Kasumi-1 (cell line): ENCODE measurements around the gene IQCE.

ENCODE experiments used
- DNase-seq, 2 experiments: peaks; one replicate each; lab custom pipeline; 2025; lab: John Stamatoyannopoulos, UW

Gene IQCE

DNA sequence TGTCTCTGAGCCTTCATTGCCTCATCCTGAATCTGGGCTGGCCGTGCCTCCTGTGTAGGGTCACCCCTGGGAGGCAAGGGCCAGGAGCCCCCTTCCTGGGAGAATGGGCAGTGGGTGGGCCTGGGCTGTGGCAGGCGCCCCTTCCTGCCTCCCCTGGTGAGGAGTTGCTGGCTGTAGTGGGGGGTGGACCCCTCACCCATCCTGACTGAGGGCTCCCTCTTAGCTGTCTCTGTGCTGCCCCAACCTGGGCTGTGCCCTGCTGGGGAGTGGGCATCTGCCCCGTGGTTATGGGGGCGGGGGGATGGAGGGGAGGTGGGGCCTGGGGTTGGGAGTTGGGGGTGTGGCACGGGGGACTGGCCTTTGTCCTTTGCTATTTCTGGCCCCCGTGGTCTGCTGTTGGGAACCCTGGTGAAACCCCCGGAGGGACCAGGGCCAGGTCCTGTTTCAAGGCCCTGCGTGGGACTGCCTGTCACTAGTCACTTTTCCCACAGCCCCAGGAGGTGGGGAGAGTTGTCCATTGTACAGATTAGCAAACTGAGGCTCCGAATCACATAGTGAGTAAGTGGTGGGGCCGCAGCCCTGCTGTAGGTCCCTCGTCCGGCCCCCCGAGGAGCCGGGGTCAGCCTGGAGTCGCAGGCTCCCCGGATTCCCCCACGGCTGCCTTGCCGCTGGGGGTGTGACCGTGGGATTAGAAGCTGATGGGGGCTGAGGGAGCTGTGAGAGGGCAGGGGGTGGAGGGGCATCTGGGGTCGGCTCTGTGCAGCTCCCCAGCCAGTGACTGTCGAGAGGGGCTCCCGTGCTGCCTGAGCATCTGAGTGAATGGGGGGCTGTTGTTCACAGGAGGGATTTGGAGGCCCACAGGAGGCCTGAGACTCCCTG is 75.7 kb downstream of the IQCE start:
- DNase-seq: no peak

DNA sequence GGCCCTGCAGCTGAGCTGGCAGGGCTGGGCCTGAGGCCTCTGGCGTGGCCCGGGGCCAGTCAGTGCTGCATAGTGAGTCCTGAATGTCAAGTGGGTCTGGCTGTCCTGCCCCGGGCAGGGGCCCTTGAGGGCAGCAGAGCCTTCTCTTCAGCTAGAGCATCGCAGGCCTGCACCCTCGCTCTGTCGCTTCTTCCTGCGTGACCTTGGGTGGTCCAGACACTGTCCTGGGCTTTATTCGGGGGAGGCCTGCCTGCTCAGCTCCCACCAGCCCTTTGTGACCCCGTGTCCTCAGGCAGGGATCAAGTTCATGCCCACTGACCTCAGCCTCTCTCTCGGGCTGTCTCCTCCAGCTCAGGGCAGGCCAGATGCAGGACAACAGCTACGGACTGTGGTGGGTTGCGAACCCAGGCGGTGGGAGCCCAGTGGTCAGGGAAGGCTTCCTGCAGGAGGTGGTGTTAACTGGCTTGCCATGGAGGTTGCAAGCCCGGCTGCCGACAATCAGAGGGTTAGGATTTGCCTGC is 76.4 kb downstream of the IQCE start:
- no peak for DNase-seq

DNA sequence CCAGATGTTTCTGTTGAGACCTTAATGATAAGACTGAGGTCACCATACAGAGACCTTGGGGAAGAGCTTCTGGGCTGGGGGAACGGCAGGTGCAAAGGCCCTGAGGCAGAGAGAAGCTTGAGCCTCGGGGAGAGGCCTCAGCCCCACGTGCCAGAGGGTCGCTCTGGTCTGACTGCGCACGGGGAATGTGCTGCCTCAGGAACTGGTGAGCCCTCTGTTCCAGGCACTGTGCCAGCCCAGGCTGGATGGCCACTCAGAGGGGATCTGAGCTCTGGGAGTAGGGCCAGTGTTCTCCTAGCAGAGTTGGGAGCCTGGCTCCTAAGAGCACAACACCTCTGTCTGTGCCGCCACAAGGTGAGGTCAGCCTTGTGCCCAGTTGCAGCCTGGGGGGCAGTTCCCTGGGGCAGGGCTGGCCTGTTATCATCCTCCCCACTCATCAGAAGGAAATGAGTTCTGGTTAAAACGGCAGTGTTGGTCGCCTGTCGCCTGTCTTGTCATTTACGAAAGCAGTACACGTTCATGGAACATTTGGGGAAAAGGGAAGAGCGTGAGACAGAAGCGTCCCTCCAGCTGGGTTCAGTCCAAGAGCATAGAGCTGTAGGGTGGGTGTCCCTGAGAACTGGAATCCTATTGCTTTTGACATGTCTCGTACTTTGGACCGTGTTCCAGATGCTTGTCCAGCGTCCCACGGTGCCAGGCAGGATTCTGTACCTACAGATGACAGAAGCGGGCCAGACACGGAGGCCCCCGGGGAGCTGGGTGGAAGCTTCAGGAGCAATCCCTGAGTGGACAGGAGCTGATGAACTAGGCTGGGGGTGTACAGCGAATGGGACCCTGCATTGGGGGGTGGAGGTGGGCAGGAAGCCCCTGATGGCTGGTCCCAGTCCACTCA is 77.3 kb downstream of the IQCE start:
- DNase-seq: no peak

DNA sequence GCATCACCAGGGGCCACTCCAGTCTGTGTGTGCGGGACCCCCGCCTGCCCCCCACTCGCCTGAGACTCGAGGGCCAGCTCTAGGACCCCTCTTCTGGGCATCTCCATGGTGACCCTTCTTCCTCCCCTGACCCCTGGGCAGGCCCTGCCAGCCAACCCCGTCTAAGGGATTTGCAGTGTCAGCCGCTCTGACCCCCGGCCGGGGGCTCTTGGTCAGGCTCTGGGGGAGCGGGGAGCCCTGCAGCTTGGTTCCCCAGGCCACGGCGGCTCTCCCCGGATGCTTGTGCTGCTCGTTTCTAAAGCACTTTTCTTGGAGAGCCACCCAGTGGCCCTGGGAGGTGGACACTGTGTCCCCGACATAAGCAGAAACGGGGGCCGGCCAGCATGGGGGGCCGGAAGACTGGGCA is 78.3 kb downstream of the IQCE start:
- no peak for DNase-seq

DNA sequence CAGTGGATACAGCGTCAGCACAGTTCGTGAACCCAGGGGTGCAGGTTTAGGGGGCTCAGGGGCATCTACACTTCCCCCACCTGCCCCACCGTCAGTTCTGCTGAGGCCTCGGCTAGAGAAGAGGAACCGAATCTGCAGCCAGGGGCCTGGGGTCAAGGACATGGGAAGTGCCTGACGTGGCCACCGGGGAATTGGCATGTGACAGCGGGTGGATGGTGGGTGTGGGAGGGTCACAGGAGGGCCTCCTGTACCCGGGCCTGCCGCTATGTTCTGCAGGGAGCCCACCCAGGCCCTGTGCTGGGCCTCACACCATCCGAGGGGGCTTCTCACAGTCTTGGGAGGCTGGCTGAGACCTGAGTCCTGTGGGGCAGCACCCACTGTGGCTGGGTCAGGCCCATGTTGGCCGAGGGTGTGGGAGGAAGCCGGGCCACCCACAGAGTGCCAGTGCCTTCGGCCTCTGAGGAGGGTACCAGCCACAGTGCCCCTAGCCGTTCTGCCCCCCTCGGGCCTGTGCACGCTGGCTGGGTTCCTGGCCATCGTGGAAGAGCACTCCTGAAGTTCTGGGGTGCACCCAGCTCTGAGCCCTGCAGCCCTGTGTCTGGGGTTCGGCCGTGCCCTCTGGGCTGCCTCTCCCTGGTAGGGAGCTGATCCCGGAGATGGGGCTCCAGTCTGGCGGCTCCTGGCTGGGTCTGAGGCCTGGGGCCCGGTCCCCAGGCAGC is 78.9 kb downstream of the IQCE start:
- no peak for DNase-seq

DNA sequence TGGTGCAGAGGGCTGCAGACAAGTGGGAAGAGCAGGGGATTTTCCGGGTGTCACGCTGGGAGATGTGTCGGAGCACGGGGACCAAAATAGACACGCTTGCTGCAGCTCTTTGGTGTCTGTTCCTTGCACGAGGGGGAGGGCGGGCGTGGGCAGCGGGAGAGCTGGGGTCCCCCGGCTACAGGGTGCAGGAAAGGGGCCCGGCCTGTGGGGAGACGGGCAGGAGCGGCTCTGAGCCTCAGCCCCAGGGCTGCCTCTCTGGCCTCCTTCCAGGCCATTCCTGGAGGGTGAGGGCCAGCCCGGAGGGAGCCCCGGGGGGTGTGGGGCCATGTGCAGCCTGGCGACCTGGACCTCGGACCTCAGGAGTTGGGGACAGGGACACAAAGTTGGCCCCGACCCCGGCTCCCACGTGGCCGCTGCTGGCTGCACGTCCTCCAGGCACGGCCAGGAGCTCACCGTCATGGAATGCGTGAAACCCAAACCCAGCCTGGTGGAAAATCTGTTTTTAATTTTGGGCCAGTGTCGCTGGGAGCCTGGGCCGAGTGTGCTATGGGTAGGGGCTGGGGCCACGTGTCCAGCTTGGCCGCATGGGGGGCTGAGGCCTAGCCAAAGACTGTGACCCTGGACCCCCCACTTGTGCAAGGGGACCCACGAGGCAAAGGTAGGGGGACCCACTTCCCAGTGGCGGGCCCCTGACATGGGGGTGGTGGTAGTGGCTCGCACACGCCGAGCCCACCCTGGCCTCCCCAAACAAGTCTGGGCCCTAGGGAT is 79.6 kb downstream of the IQCE start:
- DNase-seq: no peak

DNA sequence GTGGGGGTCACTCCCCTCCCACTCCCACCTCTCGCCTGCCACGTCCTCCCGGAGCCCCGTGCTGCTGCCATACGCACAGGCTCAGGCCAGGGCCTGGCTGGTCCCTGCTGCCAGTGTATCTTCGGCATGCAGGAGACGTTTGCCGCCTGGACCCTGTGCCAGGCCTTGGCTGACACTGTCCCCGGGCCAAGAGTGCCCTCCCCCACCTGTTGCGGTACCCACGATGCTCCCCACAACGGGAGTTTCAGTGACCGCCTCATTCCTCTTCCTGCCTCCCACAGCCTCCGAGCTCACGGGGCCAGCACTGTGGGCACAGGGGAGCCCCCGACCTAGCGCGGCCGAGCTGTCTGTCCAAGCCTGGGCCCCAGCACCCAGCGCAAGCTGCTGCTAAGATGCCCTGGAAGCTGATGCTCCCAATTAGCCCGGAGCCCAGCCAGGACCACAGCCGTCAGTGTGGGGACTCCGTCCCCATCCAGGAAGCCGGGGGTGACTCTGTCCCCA is 80.5 kb downstream of the IQCE start:
- no peak for DNase-seq

DNA sequence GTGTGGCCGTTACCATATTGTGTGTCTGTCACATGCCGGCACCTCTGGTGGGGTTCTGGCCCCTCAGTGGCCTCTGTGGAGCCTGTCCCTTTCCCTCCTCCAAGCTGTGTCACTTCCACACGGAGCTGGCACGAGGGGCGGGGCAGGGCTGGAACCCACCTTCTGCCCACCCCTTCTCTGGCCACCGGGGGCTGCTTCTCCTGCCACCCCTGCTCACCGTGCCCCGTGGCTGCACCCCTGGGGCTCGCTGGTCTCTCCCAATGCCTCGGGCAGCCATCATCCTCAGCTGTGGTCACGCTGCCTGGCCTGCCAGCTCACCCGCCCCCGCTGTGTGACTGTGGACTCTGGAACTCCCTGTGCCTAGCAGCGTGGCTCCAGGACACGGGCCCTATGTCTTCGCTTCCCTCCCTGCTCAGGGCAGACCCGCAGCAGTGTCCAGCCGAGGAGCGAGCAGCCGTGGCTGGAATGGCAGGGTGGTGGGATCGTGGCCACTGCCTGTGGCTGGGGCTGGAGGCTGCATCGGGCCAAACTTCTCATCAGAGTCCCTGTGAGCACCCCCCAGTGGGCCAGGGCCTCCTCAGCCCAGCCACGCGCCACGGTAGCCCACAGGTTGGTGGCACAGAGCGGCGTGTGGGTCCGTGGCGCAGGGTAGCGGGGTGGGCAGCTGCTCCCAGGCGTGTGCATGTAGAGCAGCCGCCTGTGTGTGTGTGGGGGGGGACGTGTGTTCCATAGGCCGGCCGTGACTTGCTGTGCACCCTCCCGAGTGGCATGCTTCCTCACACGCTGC is 81.1 kb downstream of the IQCE start:
- no peak for DNase-seq

DNA sequence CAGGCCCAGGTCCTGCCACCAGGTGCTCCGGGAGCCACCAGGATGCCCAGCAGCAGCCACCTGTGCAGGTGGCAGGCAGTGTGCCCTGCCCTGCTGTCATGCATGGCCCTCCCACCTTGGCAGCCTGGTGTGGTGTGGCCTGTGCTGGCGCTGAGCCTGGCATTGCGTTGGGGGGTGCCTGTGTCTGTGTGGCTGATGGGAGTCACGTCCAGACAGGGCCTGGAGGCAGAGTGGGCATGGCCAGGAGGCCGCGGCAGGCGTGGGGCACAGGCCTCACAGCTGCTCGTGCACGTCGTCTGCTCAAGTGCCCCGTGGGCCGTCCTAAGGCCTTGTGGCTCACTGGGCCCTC is 81.7 kb downstream of the IQCE start:
- DNase-seq: no peak

DNA sequence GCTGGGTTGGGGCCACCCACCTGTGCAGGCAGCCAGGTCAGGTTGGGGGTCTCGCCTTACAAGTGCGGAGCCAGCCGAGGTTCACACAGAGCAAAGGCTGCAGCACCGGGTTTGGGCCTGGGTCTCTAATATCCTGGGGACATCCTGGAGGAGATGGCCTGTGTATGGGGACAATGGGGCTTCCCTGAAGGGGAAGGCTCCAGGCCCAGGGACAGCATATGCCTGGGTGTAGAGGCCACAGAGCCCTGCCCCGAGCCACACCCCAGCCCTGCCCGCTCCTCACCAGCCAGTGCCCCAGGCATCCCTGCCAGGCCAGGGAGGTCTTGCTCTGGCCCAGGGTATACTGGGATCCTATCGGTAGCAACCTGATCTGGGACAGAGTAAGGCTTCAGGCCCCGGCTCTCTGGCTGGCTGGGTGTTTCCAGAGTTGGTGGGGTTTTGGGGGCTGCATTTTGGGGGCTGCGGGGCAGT is 82.1 kb downstream of the IQCE start:
- no peak for DNase-seq

DNA sequence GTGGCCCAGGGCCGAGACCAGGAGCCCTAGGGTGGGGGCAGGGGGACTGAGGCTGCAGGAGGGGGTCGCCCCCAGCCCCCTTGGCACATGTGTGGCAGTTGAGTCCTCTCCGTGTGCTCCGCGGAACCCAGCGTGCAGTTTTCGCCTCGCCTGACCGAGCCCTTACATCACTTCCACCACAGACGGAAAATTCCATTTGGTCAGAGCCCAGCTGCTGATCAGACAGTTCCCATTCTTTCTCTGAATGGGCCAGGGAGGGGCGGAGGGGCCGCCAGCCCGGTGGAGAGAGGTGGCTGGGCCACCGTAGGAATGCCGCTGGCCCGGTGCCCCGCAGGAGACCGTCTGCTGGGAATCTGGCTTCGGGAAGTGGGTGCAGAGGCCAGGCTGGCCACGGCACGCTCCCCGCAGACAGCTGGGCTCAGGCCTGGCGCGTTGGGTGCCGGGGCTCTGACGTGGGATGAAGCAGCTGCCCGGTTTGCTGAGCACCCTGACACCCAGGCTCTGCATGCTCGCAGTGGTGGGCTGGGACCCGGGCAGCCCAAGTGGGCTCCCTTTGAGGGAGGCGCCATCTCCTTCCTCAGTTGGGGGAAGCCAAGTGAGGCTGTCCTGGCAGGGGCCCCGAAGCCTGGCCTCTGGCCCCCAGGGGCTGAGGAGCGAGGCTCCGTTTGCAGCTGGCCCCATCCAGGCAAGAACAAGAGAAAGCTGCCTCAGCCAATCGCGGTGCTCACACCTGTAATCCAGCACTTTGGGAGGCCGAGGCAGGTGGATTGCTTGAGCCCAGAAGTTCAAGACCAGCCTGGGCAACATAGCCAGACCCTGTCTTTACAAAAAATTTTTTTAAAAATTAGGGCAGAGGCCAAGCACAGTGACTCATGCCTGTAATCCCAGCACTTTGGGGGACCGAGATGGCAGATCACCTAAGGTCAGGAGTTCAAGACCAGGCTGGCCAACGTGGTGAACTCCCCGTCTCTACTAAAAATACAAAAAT is 82.9 kb downstream of the IQCE start:
- DNase-seq: no peak

DNA sequence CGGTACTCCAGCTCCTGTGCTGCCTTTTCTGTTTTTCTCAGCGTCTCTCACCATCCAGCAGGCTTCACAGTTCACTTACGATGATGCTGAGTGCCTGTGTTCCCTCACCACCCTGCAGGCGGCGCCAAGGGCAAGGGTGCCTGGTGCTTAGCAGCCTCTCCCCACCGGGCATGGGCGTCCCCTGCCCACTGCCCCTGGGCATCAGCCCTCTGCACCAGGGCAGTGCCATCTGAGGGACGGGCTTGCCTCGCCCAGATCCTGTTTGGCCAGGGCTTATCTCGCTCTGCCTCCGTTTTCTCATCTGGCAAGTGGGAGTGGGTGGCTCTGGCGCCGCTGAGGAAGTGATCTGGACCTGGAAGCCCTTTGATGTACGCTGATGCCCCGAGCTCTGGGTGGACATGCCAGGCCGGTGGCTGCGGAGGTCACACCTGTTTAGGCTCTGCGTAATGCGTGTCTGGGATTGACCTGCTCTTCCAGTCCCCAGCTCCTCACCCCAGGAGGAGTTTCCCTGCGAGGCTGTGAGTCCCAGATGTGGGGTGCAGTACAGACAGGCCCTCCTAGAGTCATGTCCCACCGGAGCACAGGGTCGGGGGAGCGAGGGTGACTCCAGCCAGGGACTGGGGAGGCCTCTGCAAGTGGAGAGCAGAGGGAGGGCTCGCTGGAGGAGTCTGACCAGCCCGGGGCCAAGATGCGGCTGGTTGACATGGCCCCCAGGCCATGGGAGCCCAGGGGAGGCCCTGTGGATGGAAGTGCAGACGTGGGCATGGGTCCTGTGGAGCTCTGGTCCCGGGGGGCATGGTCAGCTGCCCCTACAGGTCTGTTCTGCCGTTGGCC is 84.8 kb downstream of the IQCE start:
- no peak for DNase-seq

DNA sequence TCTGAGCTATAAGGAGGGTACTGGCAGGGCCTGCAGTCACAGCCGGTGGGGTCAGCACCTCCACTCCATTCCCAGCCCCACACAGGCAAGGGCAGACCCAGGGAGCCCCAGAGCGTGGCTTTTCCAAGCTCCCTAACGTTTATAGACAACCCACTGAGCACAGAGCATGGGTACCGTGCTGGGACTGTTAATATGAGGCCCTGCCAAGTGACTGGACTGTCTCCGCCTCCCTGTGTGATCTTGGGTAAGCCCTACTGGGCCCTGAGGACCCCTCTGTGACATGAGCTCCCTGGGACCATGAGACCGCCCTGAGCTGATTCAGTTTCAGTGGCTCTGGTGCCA is 85.4 kb downstream of the IQCE start:
- no peak for DNase-seq

DNA sequence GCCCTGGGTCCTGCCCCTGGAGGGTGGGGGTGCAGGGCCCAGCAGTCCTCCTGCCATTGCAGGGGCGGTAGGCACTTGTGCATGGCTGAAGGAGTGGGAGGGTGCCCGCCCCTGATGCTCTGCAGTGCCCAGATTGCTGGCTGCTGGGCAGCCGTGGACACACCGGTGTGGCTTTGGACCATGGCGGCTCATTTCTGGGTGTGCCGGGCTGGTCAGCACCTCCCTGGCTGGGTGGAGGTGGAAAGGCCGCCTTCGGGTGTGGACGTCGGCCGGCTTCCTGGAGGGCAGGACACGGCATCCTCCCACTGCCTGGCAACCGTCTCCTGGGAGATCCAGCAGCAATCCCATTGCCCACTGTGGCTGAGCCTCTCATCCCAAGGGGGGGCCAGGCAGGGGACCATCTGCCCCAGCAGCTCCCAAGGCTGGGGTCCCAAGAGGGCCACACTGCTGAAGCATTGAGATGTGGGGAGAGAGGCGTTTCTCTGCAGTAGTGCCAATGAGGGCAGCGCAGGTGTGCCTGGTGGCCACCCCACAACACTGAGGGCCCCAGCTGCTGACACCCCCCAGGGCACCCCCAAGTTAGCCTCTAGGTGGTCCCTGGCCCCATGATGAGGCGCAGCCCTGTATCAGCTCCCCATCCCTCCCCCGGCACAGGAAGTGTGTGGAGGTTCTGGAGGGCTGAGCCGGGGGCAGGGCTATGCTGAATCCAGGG is 85.9 kb downstream of the IQCE start:
- DNase-seq: no peak

DNA sequence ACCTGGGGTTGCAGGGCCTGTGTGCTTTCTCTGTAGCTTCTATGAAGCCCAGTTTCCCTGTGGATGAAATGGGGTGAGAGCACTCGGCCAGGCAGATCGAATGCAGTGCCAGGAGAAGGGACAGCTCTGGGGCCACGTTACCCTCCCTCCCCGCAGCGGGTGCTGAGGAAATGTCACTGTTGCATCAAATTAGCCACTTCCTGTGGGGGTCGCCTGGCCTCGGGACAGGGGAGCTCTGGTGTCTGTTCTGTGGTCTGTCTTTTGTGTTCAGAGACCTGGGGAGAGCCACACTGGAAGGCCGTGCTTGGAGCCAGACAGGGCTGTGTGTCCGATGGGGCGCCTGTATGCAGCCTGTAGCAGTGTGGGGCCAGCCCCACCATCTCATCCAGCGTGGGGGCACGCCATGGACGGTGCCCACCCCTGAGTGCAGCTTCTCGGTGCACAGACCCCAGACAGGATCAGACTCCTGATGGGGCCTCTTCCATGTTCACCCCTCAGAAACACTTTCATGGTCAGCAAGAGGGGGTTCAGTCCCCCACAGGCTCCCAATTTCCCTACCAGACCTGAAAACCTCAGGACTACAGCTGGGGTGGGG is 86.6 kb downstream of the IQCE start:
- peak; percentile 41 to 51 for DNase-seq

DNA sequence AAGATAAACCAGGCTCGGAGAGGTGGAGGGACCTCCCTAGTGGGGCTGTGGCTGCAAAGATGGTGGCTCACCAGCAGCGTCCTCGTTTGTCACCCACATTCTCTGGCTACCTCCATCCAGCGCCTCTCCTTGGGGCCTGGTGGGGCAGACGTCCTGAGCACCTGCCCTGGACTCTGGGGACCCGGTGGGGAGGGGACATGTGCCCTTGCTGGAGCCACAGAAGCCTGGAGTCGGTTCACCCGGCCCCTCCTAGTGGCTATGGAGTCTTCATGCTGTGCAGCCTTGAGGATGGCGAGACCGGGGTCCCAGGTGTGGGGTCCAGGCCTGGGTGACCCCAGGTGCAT is 87.5 kb downstream of the IQCE start:
- no peak for DNase-seq
